ENCODE measurements around the gene ZFP69. TPM values are rescaled to one million over a fixed set of nuclear protein-coding genes. Genes with fewer than 3 reads are reported as not detected.

ZFP69 gene
- total RNA-seq, 6 experiments from 2014 or later: 0.17 to 2.2 (median 2.0) TPM

DNA sequence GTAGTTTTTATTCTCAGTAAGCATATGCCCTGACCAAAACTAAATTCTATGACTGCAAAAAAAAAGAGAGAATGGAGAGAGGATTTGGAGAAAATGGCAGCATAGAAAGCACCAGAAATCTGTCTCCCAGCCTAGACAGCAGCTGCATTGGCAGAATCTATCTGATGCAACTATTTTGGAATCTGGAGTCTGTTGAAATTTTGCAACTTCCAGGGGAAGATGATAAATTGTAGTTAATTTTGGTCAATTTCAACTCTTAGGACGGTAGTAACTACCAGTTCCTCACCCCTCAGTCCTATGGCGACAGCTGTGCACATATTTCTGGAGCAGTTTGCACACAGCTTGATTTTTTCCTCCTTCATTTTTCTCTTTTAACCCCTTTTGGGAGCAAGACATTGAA lies 42.4 kb downstream of the ZFP69 start:
- Mint-ChIP-seq H3K27ac (no peak overlapping the region), H3K4me1 (ENCODE audit: low read depth) (no peaks in the 10 kb centered on the region), H3K36me3 (ENCODE audit: low read depth) (peaks cover 63% of the 10 kb centered on the region), H3K4me3 (no peak overlapping the region), H3K9me3 (peaks cover 79% of the 10 kb centered on the region), H3K27me3 (ENCODE audit: insufficient read depth) (no peaks in the 10 kb centered on the region; the same call in 1 of the 2 replicates)
- TF ChIP-seq, protein P1, sequence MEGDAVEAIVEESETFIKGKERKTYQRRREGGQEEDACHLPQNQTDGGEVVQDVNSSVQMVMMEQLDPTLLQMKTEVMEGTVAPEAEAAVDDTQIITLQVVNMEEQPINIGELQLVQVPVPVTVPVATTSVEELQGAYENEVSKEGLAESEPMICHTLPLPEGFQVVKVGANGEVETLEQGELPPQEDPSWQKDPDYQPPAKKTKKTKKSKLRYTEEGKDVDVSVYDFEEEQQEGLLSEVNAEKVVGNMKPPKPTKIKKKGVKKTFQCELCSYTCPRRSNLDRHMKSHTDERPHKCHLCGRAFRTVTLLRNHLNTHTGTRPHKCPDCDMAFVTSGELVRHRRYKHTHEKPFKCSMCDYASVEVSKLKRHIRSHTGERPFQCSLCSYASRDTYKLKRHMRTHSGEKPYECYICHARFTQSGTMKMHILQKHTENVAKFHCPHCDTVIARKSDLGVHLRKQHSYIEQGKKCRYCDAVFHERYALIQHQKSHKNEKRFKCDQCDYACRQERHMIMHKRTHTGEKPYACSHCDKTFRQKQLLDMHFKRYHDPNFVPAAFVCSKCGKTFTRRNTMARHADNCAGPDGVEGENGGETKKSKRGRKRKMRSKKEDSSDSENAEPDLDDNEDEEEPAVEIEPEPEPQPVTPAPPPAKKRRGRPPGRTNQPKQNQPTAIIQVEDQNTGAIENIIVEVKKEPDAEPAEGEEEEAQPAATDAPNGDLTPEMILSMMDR (IDR thresholded peaks at IDR 0.05): no peak
- DNase-seq: no peak

DNA sequence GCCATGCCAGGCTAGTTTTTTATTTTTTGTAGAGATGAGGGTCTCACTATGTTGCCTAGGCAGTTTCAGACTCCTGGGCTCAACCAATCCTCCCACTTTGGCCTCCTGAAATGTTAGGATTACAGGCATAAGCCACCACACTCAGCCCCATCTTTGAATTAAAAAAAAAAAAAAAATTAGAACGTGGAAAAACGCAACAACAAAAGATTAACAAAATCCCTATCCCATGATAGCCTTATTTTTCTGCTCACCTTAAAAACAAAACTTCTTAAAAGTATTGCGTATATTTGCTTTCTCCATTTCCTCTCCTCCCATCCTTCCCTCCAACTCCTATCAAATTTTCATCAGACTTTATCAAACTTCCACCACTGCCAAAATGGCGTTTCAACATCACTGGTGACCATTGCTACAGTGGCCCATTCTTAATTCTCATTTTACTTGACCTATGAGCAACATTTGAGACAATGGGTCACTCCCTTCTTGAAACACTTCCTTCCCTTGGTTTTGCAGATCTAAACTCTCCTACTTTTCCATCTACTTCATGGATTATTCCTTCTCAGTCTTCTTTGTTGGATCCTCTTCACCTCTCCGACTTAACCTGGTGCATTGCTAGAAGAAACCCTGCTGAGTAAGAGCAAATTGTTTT lies 53.8 kb downstream of the ZFP69 start:
- Mint-ChIP-seq H3K27ac (peak overlapping the region; percentile 94), H3K4me3 (peak overlapping the region; percentile 99), H3K4me1 (ENCODE audit: low read depth) (peaks cover 24% of the 10 kb centered on the region), H3K27me3 (ENCODE audit: insufficient read depth) (no peaks in the 10 kb centered on the region; the same call in 1 of the 2 replicates), H3K9me3 (peaks cover 13% of the 10 kb centered on the region), H3K36me3 (ENCODE audit: low read depth) (peaks cover 13% of the 10 kb centered on the region)
- no peak for DNase-seq
- TF ChIP-seq, protein P1 (IDR thresholded peaks at IDR 0.05): no peak

DNA sequence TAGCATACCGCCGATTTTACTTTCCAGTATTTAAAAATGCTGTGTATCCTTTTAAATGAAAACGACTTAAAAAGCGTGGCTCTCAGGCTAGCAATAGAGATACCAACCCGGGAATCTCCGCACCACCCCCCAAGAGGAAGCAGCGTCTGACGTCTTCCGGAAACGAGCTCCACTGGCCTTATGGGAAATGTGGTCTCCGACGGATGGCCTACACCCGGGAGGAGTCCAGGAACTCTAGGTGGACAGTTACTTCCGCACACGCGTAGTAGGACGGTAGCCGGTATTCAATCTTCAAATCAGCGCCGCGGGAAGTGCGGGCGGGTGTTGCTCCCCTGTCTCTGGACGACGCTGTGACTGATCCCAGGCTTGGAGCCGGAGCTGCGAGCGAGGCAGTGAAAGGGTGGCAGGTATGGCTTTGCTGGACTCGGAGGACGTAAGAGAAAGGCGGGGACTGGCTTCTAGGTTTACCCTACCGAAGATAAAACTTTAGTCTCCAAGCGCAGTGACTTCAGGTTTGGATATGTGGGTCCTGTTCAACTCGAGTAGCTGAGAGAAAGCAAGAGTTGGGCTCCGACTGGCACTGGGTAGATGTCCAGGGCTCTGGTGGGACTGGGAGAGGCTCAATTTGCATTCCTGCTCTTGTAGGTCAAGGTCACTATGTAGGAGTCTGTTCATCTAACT lies 54.4 kb downstream of the ZFP69 start, which contains the start of gene ZNF684:
Gene ZNF684, plus strand, starts transcription at position 257 of the 681 bp plus-strand sequence. CDS start 1,530 bp downstream, outside the sequence.
- TF ChIP-seq, protein P1 (IDR thresholded peaks at IDR 0.05): no peak

DNA sequence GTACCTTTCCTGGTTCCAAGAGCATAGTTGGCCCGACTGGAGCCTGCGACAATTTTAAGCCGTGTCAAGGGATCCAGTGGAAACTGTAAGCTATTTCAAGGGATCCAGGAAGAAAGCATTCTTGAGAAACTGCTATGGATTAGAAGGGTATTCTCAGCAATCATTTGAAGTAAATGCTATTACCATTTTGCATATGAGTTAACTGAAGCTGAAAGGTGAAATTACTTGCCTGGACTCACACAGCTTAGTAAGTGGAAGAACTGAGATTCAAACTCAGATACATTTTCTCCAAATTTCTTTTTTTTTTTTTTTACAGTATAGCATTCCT lies 54.9 kb downstream of the ZFP69 start:
- Mint-ChIP-seq H3K9me3 (peaks cover 6% of the 10 kb centered on the region), H3K4me1 (ENCODE audit: low read depth) (peaks cover 24% of the 10 kb centered on the region), H3K36me3 (ENCODE audit: low read depth) (peaks cover 10% of the 10 kb centered on the region), H3K27me3 (ENCODE audit: insufficient read depth) (no peaks in the 10 kb centered on the region; the same call in 1 of the 2 replicates), H3K4me3 (peak overlapping the region; percentile 99), H3K27ac (peak overlapping the region; percentile 94)
- no peak for DNase-seq
- TF ChIP-seq, protein P1 (IDR thresholded peaks at IDR 0.05): no peak

More for the DNA sequence above, 54.4 kb downstream of the ZFP69 start, which contains the start of gene ZNF684:
- peaks cover 6% of the 10 kb centered on the region for H3K9me3 Mint-ChIP-seq
- H3K4me1 Mint-ChIP-seq (ENCODE audit: low read depth): peaks cover 24% of the 10 kb centered on the region
- H3K4me3 Mint-ChIP-seq: peak within 1 kb of the TSS; percentile 99
- peak within 1 kb of the TSS; percentile 94 for H3K27ac Mint-ChIP-seq
- H3K36me3 Mint-ChIP-seq (ENCODE audit: low read depth): peaks cover 10% of the 10 kb centered on the region
- peak; percentile 93 for DNase-seq
- no peaks in the 10 kb centered on the region; the same call in 1 of the 2 replicates for H3K27me3 Mint-ChIP-seq (ENCODE audit: insufficient read depth)

DNA sequence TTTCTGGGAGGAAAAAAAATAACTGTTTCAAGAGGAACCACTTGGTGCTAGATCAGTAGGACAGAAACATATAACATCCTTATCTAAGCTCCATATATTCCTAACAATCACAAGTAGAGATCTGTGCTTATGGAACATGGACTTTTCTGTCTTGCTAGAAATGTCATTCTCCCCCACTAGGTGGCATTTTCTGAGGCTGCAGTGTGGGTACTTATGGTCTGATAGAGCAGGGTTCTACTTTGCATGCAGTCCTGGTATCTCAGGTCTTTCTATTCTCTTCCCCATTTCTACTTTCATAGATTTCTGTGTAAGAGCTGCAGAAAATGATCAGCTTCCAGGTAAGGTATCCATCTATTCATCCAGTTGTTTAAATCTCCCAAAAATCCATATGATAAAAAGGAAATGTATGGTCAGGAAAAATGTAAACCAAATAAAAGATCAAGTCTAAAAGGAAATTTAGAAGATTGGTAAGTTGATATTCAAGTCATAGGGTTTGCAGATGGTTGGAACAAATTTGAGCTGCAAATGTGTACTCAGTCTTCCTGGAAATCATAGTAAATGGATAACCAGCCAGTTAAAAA lies 55.8 kb downstream of the ZFP69 start:
- Mint-ChIP-seq H3K27me3 (ENCODE audit: insufficient read depth) (no peaks in the 10 kb centered on the region; the same call in 1 of the 2 replicates), H3K4me1 (ENCODE audit: low read depth) (peaks cover 24% of the 10 kb centered on the region), H3K4me3 (peak overlapping the region; percentile 25), H3K36me3 (ENCODE audit: low read depth) (peaks cover 10% of the 10 kb centered on the region), H3K9me3 (peaks cover 6% of the 10 kb centered on the region), H3K27ac (no peak overlapping the region)
- TF ChIP-seq, protein P1 (IDR thresholded peaks at IDR 0.05): peak; percentile 85
- peak; percentile 53 for DNase-seq
